Adipocyte (in vitro differentiated cells): ENCODE data around the gene BCL2L11.
"Not testable (repeated sequence)": the region's sequence is repeated elsewhere in the genome, so short reads cannot be mapped to it uniquely, and the experiment has no call there.

Experiments used
- DNase-seq: peaks from one replicate; pipeline ENCODE4 v3.0.0-alpha.2; 2015; ENCODE audit warnings: low read depth
- H3K27me3 ChIP-seq: replicated peaks from 2 replicates; pipeline ENCODE4 v1.7.0; 2013; ENCODE audit warnings: mild to moderate bottlenecking, low read length, moderate library complexity; ENCODE audit not compliant: control insufficient read depth, insufficient read depth
- H3K36me3 ChIP-seq: 2 replicates; pipeline ENCODE4 v1.7.0; 2013; ENCODE audit warnings: low read length, mild to moderate bottlenecking, moderate library complexity; ENCODE audit not compliant: control insufficient read depth, insufficient read depth, severe bottlenecking
- H3K4me1 ChIP-seq: 2 replicates; pipeline ENCODE4 v1.7.0; 2013; ENCODE audit warnings: mild to moderate bottlenecking, low read length, moderate library complexity; ENCODE audit not compliant: control insufficient read depth, insufficient read depth
- H3K4me3 ChIP-seq: 2 replicates; pipeline ENCODE4 v1.7.0; 2013; ENCODE audit warnings: mild to moderate bottlenecking, low read length, moderate library complexity
- H3K9ac ChIP-seq: 2 replicates; pipeline ENCODE4 v1.7.0; 2013; ENCODE audit warnings: mild to moderate bottlenecking, low read length, moderate library complexity
- H3K9me3 ChIP-seq: 2 replicates; pipeline ENCODE4 v1.7.0; 2013; ENCODE audit warnings: mild to moderate bottlenecking, low read length, moderate library complexity; ENCODE audit not compliant: control insufficient read depth

BCL2L11 gene

DNA sequence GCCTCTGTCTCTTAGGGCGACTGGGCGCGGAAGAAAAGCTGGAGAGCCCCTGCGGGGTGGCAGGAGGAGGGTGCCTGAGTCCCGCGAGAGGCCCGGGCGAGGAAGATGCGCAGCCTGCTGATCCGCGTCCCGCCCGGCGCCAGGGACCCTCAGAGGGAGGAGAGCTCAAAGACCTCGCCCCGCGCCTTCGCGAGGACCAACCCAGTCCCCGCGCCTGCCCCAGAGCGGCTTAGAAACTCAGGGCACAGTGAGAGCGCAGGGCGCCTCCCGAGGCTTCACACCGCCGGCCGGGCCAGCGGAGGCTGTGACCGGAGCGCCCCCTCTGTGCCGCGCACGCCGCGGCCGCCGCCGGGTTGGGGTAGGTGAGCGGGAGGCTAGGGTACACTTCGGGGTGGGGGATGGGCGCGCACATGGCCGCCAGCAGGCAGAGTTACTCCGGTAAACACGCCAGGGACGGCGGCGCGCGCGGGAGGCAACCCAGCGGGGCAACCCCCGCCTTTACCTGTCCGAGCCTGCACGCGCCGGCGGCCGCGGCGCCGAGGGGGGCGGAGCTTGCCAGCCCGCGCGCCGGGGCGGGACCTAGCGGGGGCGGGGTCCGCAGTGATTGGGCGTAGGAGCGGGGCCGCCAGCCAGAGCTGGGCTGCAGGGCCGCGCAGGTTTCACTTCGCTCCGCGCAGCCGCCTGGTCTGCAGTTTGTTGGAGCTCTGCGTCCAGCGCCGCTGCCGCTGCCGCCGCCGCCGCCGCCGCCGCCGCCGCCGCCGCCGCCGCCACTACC is at the start of gene BCL2L11:
Gene BCL2L11, plus strand, starts transcription at position 662 of the 775 bp plus-strand sequence. CDS start 2,832 bp downstream, outside the sequence.
- Histone ChIP-seq H3K4me1 (peaks cover 12% of the 10 kb centered on the region), H3K36me3 (peaks cover 7% of the 10 kb centered on the region), H3K9ac (peak within 1 kb of the TSS; percentile 86), H3K9me3 (peaks cover 4% of the 10 kb centered on the region), H3K27me3 (no peaks in the 10 kb centered on the region), H3K4me3 (peak within 1 kb of the TSS; percentile 95)
- peak; percentile 95 for DNase-seq

- Histone ChIP-seq H3K4me3 (peak overlapping the region; percentile 27), H3K27me3 (no peaks in the 10 kb centered on the region), H3K4me1 (peaks cover 19% of the 10 kb centered on the region), H3K9me3 (peaks cover 16% of the 10 kb centered on the region), H3K36me3 (no peaks in the 10 kb centered on the region), H3K9ac (no peak overlapping the region)
- DNase-seq = peak; percentile 73
These were observed 49.0 kb upstream of the BCL2L11 start for GRCh38 chr2:111071600-111072171.

DNA sequence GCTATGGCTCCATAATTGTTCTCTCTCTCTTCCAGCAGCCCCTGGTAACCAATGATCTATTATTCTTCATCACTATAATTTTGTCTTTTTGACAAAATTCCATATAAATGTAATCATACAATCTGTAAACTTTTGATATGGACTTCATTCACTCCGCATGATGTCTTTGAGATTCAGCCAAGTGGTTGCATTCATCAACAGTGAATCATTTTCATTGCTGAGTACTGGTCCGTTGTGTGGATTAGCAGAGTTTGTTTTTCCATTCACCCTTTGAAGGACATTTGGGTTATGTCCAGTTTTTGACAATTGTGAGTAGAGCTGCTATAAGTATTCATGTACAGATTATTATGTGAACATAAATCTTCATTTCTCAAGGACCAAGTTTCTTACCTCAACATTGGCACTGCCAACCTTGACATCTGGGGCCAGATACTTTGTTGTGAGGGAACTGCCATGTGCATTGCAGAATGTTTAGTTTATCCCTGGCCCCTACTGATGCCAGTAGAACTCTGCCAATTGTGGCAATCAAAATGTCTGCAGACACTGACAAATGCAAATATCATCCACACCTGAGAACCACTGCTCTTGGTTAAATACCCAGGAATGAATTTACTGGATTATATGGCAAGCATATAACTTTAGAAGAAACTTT is 48.4 kb upstream of the BCL2L11 start:
- no peak overlapping the region for H3K9ac ChIP-seq
- peak overlapping the region; percentile 27 for H3K4me3 ChIP-seq
- peaks cover 16% of the 10 kb centered on the region for H3K9me3 ChIP-seq
- H3K36me3 ChIP-seq = no peaks in the 10 kb centered on the region
- H3K4me1 ChIP-seq = peaks cover 19% of the 10 kb centered on the region
- peak; percentile 85 for DNase-seq
- H3K27me3 ChIP-seq = no peaks in the 10 kb centered on the region

DNA sequence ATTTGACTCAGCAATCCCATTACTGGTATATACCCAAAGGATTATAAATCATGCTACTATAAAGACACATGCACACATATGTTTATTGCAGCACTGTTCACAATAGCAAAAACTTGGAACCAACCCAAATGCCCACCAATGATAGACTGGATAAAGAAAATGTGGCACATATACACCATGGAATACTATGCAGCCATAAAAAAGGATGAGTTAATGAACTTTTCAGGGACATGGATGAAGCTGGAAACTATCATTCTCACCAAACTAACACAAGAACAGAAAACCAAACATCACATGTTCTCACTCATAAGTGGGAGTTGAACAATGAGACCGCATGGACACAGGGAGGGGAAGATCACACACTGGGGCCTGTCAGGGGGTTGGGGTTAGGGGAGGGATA is 38.1 kb upstream of the BCL2L11 start:
- not testable (repeated sequence) for H3K4me3 ChIP-seq, H3K4me1 ChIP-seq, H3K36me3 ChIP-seq, H3K9ac ChIP-seq, DNase-seq
- peaks cover 21% of the 10 kb centered on the region for H3K9me3 ChIP-seq
- H3K27me3 ChIP-seq = peaks cover 18% of the 10 kb centered on the region

GRCh38 chr2:111091811-111092211 is 28.9 kb upstream of the BCL2L11 start:
- Histone ChIP-seq H3K9ac (no peak overlapping the region), H3K4me3 (no peak overlapping the region), H3K27me3 (peaks cover 32% of the 10 kb centered on the region), H3K9me3 (no peaks in the 10 kb centered on the region), H3K4me1 (no peaks in the 10 kb centered on the region), H3K36me3 (no peaks in the 10 kb centered on the region)
- no peak for DNase-seq

DNA sequence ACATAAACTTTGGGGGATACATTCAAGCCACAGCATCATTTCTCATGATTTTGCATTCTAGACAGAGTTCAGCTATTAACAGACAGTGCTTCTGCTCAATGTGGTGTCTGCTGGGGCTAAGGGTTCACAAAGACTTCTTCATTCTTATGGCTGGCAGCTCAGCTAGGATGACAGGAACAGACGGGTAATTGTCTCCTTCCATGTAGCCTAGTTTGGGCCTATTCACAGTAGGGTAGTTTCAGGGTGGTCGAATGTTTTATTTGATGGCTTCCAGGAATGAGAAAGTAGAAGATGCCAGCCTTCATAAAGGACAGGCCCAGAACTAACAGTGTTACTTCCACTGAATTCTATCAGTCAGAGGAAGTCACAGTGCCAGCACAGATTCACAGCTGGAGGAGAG is 26.0 kb upstream of the BCL2L11 start:
- Histone ChIP-seq H3K4me1 (no peaks in the 10 kb centered on the region), H3K9ac (no peak overlapping the region), H3K9me3 (no peaks in the 10 kb centered on the region), H3K4me3 (no peak overlapping the region), H3K36me3 (no peaks in the 10 kb centered on the region), H3K27me3 (peaks cover 38% of the 10 kb centered on the region)
- no peak for DNase-seq

GRCh38 chr2:111095434-111095833 is 25.3 kb upstream of the BCL2L11 start:
- DNase-seq = no peak
- H3K27me3 ChIP-seq = peaks cover 31% of the 10 kb centered on the region
- no peaks in the 10 kb centered on the region for H3K9me3 ChIP-seq
- no peak overlapping the region for H3K9ac ChIP-seq
- H3K4me1 ChIP-seq = no peaks in the 10 kb centered on the region
- H3K4me3 ChIP-seq = no peak overlapping the region
- H3K36me3 ChIP-seq = no peaks in the 10 kb centered on the region

GRCh38 chr2:111099402-111099801 is 21.3 kb upstream of the BCL2L11 start:
- H3K9ac ChIP-seq = no peak overlapping the region
- H3K27me3 ChIP-seq = peaks cover 15% of the 10 kb centered on the region
- no peaks in the 10 kb centered on the region for H3K9me3 ChIP-seq
- H3K4me3 ChIP-seq = no peak overlapping the region
- no peaks in the 10 kb centered on the region for H3K36me3 ChIP-seq
- no peak for DNase-seq
- no peaks in the 10 kb centered on the region for H3K4me1 ChIP-seq

GRCh38 chr2:111100087-111100764 is 20.5 kb upstream of the BCL2L11 start:
- Histone ChIP-seq H3K9ac (no peak overlapping the region), H3K27me3 (peaks cover 12% of the 10 kb centered on the region), H3K9me3 (no peaks in the 10 kb centered on the region), H3K4me1 (no peaks in the 10 kb centered on the region), H3K36me3 (no peaks in the 10 kb centered on the region), H3K4me3 (no peak overlapping the region)
- no peak for DNase-seq

- Histone ChIP-seq H3K27me3 (peaks cover 12% of the 10 kb centered on the region), H3K4me1 (no peaks in the 10 kb centered on the region), H3K4me3 (no peak overlapping the region), H3K9me3 (no peaks in the 10 kb centered on the region), H3K36me3 (no peaks in the 10 kb centered on the region), H3K9ac (no peak overlapping the region)
- no peak for DNase-seq
These were observed 19.9 kb upstream of the BCL2L11 start for GRCh38 chr2:111100765-111101162.

DNA sequence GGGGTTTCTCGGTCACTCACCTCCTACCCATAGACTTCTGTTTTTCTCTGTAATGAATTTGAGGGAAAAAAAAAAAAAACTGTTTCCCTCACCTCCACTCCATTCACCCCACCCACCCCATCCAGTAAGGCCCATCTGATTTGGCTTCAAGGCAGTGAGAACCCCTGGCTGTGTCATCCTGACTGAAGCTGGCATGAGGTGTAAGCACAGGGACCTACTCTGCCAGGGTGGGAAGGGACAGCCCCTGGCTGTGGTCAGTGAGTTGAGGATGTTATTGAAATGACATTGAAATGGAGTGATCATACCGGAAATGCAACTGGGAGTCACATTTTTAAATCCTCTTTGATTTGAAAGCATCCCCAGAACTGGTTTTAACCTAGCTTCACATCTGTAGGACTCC is 19.1 kb upstream of the BCL2L11 start:
- no peaks in the 10 kb centered on the region for H3K9me3 ChIP-seq
- H3K36me3 ChIP-seq = no peaks in the 10 kb centered on the region
- H3K4me3 ChIP-seq = no peak overlapping the region
- H3K9ac ChIP-seq = no peak overlapping the region
- H3K4me1 ChIP-seq = no peaks in the 10 kb centered on the region
- no peak for DNase-seq
- H3K27me3 ChIP-seq = peaks cover 12% of the 10 kb centered on the region
